Tibial artery (tissue), 4 donors: ENCODE results near the gene TFEB.

Experiments
- DNase-seq, 2 donors: peaks; one replicate each; pipeline ENCODE4 v3.0.0-alpha.2; 2019
- H3K27ac ChIP-seq, 2 donors: fragments of 200-600 bp; sonication (generic) in 1 of 2; 1 replicate in 1 of 2; 2 replicates in 1 of 2; pipeline ENCODE4 v1.5.1; 2018 to 2019; ENCODE audit warnings: mild to moderate bottlenecking in 1 of 2
- H3K27me3 ChIP-seq, 2 donors: fragments of 200-600 bp; sonication (generic) in 1 of 2; one replicate each; pipeline versions ENCODE4 v1.5.1 to v1.6.0; 2016 to 2019
- H3K36me3 ChIP-seq, 3 donors: fragments of 200-600 bp; sonication (generic) in 2 of 3; one replicate each; pipeline ENCODE4 v1.5.1; 2016 to 2019; ENCODE audit warnings: mild to moderate bottlenecking in 2 of 3
- H3K4me1 ChIP-seq, 4 donors: fragments of 200-600 bp; sonication (generic) in 2 of 4; 1 replicate in 3 of 4; 2 replicates in 1 of 4; pipeline ENCODE4 v1.5.1; 2016 to 2019
- H3K4me3 ChIP-seq, 2 donors: fragments of 200-600 bp; sonication (generic) in 1 of 2; 1 replicate in 1 of 2; 2 replicates in 1 of 2; pipeline ENCODE4 v1.5.1; 2018 to 2019; ENCODE audit warnings: mild to moderate bottlenecking in 2 of 2
- H3K9me3 ChIP-seq, 3 donors: fragments of 200-600 bp; sonication (generic) in 1 of 3; one replicate each; pipeline ENCODE4 v1.5.1; 2016 to 2019
- intact Hi-C: fragments of 100-400 bp; cut with DNase I; formaldehyde crosslinking; loops from one replicate; pipeline ENCODE4 v1.15.0; 2023; ENCODE audit warnings: low total_unique reads
- TF ChIP-seq, protein P1 (sequence below), 2 experiments: fragments of 200-600 bp in 1 of 2; fragments of 450-650 bp in 1 of 2; IDR thresholded peaks; one replicate each; pipeline ENCODE4 v1.5.1; 2017 to 2019; ENCODE audit warnings: antibody characterized with exemption in 2 of 2, mild to moderate bottlenecking in 1 of 2, moderate library complexity in 1 of 2

The TFEB gene

DNA sequence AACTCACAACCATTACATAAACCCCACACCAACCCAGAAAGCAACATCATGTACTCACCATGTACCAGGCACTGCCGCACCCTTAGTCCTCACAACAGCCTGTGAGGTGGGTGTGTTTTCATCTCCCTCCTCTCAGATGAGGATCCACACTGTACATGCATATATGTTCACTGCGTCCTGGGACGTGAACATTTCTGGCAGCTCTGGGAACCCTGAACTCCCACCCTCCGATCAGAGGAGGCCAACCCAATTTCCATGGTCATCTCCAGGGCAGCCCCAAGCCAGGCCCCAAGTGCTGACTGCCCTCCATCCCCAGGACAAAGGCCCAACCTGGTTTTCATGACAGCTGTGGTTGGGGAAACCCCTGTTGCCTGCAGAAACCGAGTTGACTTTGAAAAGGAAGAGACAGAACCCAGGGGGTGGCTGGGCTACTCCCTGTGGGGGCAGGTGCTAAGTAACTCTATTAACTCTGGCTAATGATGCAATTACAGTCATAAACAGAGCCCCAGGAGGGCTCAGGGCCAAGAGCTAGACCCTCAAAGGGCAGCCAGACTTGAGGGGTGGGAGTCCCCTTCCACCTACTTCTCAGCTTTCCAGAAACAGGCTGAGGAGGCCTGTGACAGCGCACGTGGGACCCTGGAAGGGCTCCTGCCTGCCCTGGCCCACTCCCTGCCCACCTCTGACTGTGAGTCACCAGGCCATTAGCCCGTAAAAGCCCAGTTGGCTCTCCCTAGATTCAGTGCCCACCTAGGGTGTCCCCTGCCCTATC, 2.6 kb downstream of the TFEB start:
- H3K4me3 ChIP-seq, result peak overlapping the region; percentile 81 to 85
- H3K9me3 ChIP-seq, result no peaks in the 10 kb centered on the region
- no peaks in the 10 kb centered on the region for H3K27me3 ChIP-seq
- no peak for DNase-seq
- intact Hi-C loops, result no loop called here
- TF ChIP-seq, protein P1, sequence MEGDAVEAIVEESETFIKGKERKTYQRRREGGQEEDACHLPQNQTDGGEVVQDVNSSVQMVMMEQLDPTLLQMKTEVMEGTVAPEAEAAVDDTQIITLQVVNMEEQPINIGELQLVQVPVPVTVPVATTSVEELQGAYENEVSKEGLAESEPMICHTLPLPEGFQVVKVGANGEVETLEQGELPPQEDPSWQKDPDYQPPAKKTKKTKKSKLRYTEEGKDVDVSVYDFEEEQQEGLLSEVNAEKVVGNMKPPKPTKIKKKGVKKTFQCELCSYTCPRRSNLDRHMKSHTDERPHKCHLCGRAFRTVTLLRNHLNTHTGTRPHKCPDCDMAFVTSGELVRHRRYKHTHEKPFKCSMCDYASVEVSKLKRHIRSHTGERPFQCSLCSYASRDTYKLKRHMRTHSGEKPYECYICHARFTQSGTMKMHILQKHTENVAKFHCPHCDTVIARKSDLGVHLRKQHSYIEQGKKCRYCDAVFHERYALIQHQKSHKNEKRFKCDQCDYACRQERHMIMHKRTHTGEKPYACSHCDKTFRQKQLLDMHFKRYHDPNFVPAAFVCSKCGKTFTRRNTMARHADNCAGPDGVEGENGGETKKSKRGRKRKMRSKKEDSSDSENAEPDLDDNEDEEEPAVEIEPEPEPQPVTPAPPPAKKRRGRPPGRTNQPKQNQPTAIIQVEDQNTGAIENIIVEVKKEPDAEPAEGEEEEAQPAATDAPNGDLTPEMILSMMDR (IDR thresholded peaks at IDR 0.05), result no peak
- peak overlapping the region; percentile 94 for H3K27ac ChIP-seq
- H3K4me1 ChIP-seq, result peaks cover 6 to 61% (median 17%) of the 10 kb centered on the region in 4 donors
- H3K36me3 ChIP-seq, result no peaks in the 10 kb centered on the region

DNA sequence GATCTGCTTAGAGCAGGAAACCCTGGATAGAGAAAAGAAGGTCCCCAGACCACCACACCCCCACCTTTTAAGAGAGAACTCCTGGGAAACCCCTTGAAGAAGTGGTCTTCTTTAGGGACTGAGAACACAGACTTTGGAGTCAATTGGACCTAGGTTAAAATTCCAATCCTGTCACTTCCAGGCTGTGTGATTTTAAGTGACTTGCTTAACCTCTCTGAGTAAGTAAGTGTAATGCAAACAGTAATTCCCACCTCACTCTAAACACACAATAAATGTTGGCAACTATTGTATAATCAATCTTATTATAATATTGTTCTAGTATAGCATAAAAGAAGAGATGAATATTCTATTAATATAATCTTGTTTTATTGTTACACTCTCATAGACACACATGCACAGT, 3.3 kb downstream of the TFEB start:
- DNase-seq, result no peak
- TF ChIP-seq, protein P1 (IDR thresholded peaks at IDR 0.05), result no peak
- H3K9me3 ChIP-seq, result no peaks in the 10 kb centered on the region
- no peak overlapping the region for H3K4me3 ChIP-seq
- H3K4me1 ChIP-seq, result peaks cover 6 to 65% (median 17%) of the 10 kb centered on the region in 4 donors
- H3K27me3 ChIP-seq, result no peaks in the 10 kb centered on the region
- H3K36me3 ChIP-seq, result no peaks in the 10 kb centered on the region
- H3K27ac ChIP-seq, result no peak overlapping the region
- intact Hi-C loops, result no loop called here

DNA sequence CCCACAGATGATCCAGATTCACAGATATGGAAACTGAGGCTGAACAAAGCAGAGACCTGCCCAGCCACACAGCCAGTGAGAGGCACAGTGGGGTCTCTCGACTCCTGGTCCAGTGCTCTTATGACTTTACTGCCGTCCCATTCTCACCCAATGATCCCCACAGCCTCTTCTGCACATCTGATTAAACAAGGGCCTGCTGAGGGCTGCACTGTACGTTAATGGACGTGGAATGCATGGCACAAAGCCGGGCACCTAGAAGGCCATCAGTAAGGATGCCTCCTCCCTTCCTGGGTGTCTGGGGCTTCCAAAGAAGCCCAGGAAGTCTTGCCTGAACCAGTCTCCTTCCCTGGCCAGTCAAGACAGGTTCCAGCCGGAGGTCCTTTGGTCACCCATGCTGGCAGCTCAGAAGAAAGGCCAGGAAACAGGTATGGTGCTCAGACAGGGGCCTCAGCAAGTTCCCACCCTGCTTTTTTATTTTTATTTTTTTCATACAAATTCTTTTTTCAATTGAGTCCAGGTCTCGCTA, 3.8 kb downstream of the TFEB start:
- Histone ChIP-seq H3K36me3 (no peaks in the 10 kb centered on the region), H3K4me3 (no peak overlapping the region), H3K27me3 (no peaks in the 10 kb centered on the region), H3K9me3 (no peaks in the 10 kb centered on the region), H3K27ac (no peak overlapping the region), H3K4me1 (peaks cover 6 to 65% (median 17%) of the 10 kb centered on the region in 4 donors)
- TF ChIP-seq, protein P1 (IDR thresholded peaks at IDR 0.05), result no peak
- intact Hi-C loops, result no loop called here
- DNase-seq, result no peak

DNA sequence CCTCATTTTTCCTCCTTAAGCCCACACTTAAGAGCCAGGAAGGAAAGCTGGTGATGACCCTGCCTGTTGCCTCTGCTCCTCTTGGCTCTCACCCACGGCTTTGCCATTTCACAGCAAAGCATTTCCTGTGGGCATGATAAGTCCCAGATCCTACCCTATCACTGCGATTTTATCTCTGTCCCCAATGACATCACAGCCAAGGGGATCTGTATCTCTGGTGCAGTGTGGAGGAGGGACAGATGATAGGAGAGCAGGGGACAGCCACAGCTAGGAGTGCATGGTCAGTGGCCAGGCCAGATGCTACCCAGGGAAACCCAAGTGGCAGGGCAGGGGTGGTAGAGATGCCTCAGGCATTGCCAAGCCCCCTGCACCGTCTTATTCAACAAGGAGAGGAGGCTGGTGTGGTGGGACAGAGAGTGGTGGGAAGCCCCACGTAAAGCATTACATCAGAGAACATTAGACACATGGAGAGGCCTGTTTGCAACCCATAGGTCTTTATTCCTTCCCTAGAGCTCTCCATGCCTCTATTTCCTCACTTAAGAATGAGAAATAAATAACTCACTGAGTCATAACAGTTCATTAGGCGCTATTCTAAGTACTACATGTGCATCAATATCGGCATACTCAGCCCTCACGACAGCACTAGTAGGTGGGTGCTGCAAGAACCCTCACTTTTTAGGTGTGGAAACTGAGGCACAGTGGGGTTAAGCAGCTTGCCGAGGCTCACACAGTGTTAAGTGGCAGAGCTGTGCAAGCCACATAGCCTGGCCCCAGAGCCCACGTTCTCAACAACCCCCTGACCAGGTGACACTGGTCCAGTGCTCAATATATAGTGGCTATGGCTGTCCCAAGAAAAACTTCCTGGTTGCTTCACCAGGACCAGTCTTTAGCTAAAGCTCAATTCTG, 4.6 kb downstream of the TFEB start:
- no peaks in the 10 kb centered on the region for H3K27me3 ChIP-seq
- no peaks in the 10 kb centered on the region for H3K9me3 ChIP-seq
- no peak for DNase-seq
- H3K4me1 ChIP-seq, result peaks cover 6 to 62% (median 16%) of the 10 kb centered on the region in 4 donors
- H3K36me3 ChIP-seq, result no peaks in the 10 kb centered on the region
- no peak overlapping the region for H3K4me3 ChIP-seq
- H3K27ac ChIP-seq, result no peak overlapping the region
- intact Hi-C loops, result no loop called here
- TF ChIP-seq, protein P1 (IDR thresholded peaks at IDR 0.05), result no peak

DNA sequence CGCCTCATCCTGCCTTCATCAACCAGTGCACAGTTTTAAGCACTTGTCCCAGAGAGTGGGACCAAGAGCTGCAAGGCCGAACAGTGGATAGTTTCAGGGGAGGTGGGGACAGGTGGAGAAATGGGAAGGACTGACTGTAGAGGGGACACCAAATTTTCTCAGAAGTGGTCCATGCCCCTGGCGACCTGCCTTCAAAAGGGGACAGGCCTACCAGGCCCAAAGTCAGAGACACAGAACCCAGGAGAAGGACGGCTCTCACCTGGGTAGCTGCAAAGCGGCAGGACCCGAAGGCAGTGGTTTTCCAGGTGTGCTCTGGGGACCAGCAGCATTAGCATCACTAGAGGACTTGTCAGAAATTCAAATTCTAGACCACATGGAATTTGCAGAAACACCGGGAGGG, 5.8 kb downstream of the TFEB start:
- no peak overlapping the region for H3K4me3 ChIP-seq
- no peak for DNase-seq
- no peak overlapping the region for H3K27ac ChIP-seq
- no peaks in the 10 kb centered on the region for H3K9me3 ChIP-seq
- no peaks in the 10 kb centered on the region for H3K27me3 ChIP-seq
- no peaks in the 10 kb centered on the region for H3K36me3 ChIP-seq
- TF ChIP-seq, protein P1 (IDR thresholded peaks at IDR 0.05), result no peak
- intact Hi-C loops, result no loop called here
- peaks cover 6 to 66% (median 18%) of the 10 kb centered on the region in 4 donors for H3K4me1 ChIP-seq
